ENCODE results near the gene RFC3.

Gene RFC3

DNA sequence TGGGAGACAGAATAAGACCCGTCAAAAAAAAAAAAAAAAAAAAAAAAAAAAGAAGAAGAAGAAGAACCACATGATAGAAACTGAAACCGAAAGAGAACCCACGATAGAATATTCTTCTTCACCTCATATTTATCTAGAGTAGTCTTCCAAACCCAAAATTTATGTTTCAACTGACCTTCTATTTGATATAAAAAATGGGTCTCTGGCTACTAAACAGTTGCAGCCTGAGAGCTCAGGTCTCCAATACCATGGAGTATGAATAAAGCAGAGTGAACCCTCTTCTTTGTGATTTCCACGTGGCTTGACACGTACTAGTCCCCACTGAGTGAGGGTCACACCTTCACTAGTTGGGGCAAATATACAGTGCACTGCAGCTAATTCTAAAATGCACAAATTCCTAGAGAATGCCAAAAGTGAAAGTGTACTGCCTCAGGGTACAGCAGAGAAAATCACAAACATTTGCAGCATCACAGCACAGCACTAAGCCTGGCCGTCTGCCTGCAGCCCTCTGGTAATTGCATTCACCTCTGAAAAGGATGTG, 30.8 kb upstream of the RFC3 start:
- TF ChIP-seq TAF1 (IDR thresholded peaks at IDR 0.05; ENCODE audit: low read depth) (no peak), ZBTB7A (IDR thresholded peaks at IDR 0.05; ENCODE audit: low read depth) (no peak), CEBPB (IDR thresholded peaks at IDR 0.05) (no peak), TEAD4 (IDR thresholded peaks at IDR 0.05) (no peak), NFIC (IDR thresholded peaks at IDR 0.05) (no peak), EP300 (IDR thresholded peaks at IDR 0.05; ENCODE audit: borderline replicate concordance) (no peak)
- TF ChIP-seq, protein P1, sequence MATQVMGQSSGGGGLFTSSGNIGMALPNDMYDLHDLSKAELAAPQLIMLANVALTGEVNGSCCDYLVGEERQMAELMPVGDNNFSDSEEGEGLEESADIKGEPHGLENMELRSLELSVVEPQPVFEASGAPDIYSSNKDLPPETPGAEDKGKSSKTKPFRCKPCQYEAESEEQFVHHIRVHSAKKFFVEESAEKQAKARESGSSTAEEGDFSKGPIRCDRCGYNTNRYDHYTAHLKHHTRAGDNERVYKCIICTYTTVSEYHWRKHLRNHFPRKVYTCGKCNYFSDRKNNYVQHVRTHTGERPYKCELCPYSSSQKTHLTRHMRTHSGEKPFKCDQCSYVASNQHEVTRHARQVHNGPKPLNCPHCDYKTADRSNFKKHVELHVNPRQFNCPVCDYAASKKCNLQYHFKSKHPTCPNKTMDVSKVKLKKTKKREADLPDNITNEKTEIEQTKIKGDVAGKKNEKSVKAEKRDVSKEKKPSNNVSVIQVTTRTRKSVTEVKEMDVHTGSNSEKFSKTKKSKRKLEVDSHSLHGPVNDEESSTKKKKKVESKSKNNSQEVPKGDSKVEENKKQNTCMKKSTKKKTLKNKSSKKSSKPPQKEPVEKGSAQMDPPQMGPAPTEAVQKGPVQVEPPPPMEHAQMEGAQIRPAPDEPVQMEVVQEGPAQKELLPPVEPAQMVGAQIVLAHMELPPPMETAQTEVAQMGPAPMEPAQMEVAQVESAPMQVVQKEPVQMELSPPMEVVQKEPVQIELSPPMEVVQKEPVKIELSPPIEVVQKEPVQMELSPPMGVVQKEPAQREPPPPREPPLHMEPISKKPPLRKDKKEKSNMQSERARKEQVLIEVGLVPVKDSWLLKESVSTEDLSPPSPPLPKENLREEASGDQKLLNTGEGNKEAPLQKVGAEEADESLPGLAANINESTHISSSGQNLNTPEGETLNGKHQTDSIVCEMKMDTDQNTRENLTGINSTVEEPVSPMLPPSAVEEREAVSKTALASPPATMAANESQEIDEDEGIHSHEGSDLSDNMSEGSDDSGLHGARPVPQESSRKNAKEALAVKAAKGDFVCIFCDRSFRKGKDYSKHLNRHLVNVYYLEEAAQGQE (IDR thresholded peaks at IDR 0.05; ENCODE audit: low read depth), result no peak
- TF ChIP-seq, protein P2, sequence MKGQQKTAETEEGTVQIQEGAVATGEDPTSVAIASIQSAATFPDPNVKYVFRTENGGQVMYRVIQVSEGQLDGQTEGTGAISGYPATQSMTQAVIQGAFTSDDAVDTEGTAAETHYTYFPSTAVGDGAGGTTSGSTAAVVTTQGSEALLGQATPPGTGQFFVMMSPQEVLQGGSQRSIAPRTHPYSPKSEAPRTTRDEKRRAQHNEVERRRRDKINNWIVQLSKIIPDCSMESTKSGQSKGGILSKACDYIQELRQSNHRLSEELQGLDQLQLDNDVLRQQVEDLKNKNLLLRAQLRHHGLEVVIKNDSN (IDR thresholded peaks at IDR 0.05), result no peak

DNA sequence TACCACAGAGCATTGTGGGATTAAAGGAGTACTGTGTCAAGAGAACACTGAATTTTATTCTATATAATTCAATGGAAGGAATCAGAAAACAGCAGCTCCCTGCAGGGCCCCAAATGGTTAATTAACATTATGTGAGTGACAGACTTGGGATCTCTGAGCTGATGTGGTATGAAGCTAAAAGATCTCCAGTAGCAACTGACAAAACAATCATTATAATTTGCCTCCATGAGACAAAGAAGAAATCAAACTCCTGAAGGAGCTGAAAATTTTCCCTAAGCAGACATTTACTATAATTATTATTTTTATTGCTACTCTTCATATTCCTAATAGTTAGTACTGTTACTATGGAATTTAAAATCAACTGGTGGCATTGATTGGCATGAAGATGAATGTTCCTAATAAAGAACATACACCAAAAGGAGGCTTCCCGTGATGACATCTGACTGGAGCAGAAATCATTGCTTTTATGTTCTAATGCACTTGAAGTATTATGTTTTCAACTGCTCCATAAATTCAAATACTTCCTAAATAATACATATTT, 28.8 kb upstream of the RFC3 start:
- no peak for TF ChIP-seq NFIC (IDR thresholded peaks at IDR 0.05)
- TF ChIP-seq EGR1 (IDR thresholded peaks at IDR 0.05), result no peak
- no peak for TF ChIP-seq RAD21 (IDR thresholded peaks at IDR 0.05; ENCODE audit: low read depth)
- TF ChIP-seq, protein P3, sequence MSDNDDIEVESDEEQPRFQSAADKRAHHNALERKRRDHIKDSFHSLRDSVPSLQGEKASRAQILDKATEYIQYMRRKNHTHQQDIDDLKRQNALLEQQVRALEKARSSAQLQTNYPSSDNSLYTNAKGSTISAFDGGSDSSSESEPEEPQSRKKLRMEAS (IDR thresholded peaks at IDR 0.05), result no peak
- no peak for TF ChIP-seq FOXM1 (IDR thresholded peaks at IDR 0.05; ENCODE audit: borderline replicate concordance, low read depth)
- no peak for TF ChIP-seq ZBTB7A (IDR thresholded peaks at IDR 0.05; ENCODE audit: low read depth)
- TF ChIP-seq, protein P1 (IDR thresholded peaks at IDR 0.05; ENCODE audit: low read depth), result no peak
- no peak for TF ChIP-seq TAF1 (IDR thresholded peaks at IDR 0.05; ENCODE audit: low read depth)
- TF ChIP-seq TCF12 (IDR thresholded peaks at IDR 0.05; ENCODE audit: low read depth), result no peak
- TF ChIP-seq, protein P2 (IDR thresholded peaks at IDR 0.05), result no peak
- no peak for TF ChIP-seq TEAD4 (IDR thresholded peaks at IDR 0.05)
- no peak for TF ChIP-seq CEBPB (IDR thresholded peaks at IDR 0.05)

DNA sequence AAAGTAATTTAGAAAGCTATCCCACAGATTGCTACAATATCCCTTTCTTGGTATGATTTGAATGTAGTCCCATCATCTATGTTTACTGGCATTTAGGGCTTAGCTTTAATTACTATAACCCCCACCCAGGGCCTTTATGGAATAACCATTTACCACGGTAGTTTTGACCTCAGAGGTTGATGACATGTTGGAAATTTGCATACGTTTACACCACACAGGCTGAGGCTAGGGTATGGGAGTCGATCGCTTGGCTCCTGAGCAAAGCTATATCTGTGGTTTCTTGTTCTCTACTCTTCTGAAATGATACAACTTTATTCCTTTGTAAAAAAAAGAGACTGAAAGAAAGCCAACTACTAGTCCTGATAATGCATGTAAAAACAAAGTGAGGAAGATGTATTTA, 28.2 kb upstream of the RFC3 start:
- no peak for TF ChIP-seq EGR1 (IDR thresholded peaks at IDR 0.05)
- TF ChIP-seq, protein P2 (IDR thresholded peaks at IDR 0.05), result no peak
- TF ChIP-seq RAD21 (IDR thresholded peaks at IDR 0.05; ENCODE audit: low read depth), result no peak
- TF ChIP-seq, protein P1 (IDR thresholded peaks at IDR 0.05; ENCODE audit: low read depth), result no peak
- TF ChIP-seq ZBTB7A (IDR thresholded peaks at IDR 0.05; ENCODE audit: low read depth), result no peak
- TF ChIP-seq FOXM1 (IDR thresholded peaks at IDR 0.05; ENCODE audit: borderline replicate concordance, low read depth), result no peak

DNA sequence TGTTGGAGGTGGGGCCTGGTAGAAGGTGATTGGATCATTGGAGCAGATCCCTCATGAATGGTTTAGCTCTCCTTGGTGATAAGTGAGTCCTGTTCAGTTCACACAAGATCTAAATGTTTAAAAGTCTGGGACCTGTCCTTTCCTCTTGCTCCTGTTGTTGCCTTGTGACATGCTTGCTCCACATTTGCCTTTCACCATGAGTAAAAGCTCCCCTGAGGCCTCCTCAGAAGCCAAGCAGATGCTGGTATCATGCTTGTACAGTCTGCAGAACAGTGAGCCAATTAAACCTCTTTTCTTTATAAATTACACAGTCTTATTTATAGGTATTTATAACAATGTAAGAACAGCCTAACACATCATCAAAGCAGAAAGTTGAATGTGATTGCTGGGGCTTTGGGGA, 24.2 kb upstream of the RFC3 start:
- TF ChIP-seq TAF1 (IDR thresholded peaks at IDR 0.05; ENCODE audit: low read depth) (no peak), ZBTB7A (IDR thresholded peaks at IDR 0.05; ENCODE audit: low read depth) (no peak), EP300 (IDR thresholded peaks at IDR 0.05; ENCODE audit: borderline replicate concordance) (no peak), YY1 (IDR thresholded peaks at IDR 0.05; ENCODE audit: low read depth) (no peak), NFIC (IDR thresholded peaks at IDR 0.05) (no peak), RAD21 (IDR thresholded peaks at IDR 0.05; ENCODE audit: low read depth) (no peak), TCF12 (IDR thresholded peaks at IDR 0.05; ENCODE audit: low read depth) (no peak)
- TF ChIP-seq, protein P2 (IDR thresholded peaks at IDR 0.05), result no peak
- TF ChIP-seq, protein P3 (IDR thresholded peaks at IDR 0.05), result no peak

Measured in Ishikawa (cell line).